HG03575 (cell line): Measurements from ENCODE around the gene PRKACA.

ENCODE experiments used
- ATAC-seq: cut with Tn5 transposase; IDR thresholded peaks from one replicate; pipeline ENCODE4 v1.9.1; 2021; ENCODE audit not compliant: unreplicated experiment, insufficient number of reproducible peaks, low FRiP score; ENCODE audit errors: extremely low read depth

PRKACA gene

DNA sequence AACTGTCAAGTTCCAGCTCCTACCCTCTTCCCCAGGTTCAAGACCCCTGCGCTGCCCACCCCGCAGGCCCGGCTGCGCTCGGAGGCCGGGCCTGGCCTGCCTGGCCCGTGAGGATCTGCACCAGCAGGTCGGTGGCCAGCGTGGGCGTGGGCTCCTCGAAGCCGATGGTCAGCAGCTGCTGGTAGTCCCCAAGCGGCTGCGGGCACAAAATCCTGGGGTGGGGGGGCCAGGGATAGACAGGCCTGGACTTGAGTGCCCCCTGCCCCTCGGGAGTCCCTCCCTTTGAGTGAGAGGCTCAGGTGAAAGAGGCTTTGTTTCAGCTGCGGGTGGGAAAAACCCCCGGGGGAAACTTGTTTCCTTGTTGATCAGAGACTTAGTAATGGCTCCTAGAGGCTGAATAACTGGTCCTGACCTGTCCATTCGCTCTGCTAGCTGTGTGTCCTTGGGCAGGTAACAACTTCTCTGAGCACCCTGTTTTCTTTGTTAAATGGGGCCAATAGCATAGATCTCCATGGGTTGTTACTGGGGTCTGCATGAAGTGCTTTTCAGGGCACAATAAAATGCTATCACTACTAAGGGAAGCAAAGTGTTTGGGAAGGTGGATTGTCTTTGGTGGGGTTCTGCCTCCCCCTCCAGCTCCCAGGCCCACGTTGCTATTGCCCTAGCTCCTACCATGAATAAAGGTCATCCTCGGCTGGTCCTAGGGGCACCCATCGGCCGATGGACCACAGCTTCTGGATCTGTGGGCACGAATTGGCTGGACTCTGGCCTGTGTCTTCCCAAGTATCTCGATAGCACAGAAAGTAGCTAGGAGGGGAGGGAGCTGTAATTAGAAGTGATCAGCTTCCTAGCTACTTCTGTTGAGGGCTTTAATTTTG is 35.5 kb downstream of the PRKACA start:
- ATAC-seq: no peak

DNA sequence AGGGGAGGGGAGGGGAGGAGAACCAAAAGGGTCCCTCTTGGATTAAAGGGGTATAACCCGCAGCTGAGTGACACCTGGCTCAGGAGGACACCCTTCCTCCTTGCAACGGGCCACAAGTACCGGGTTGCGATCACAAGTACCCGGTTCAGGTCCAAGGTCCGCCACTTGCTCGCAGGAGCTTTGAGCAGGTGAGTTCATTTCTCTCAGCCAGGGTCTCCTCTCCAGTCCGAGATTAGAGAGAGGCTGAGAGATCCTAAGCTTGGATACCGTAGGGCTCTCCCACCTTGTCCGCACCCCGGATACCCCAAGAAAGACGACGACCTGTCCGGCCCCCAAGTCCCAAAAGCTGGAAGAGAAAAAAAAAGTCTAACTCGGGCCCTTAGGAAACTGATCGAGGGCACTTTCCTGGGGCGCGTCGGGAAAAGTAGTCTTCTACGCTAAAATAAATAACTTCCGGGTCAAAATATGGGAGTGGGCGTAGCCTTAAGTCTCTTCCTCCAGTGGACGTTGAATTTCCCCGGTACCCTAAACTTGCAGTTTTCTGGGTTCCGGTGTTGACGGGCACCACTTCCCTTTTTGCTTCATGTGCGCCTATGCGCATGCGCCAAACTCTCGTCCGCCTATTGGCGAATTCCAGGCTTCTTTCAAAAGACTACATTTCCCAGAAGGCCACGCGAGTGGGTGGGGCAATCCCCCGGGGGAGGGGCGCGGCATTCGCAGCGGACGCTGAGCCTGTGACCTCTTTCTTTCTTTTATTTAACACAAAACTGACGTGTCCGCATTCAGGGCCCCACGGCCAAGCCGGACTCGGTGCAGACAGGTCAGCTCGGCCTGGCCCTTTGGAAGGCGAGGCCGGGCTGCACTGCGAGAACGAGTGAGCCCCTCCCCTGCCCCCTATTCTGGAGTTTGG is 36.4 kb downstream of the PRKACA start:
- ATAC-seq: peak; percentile 63

DNA sequence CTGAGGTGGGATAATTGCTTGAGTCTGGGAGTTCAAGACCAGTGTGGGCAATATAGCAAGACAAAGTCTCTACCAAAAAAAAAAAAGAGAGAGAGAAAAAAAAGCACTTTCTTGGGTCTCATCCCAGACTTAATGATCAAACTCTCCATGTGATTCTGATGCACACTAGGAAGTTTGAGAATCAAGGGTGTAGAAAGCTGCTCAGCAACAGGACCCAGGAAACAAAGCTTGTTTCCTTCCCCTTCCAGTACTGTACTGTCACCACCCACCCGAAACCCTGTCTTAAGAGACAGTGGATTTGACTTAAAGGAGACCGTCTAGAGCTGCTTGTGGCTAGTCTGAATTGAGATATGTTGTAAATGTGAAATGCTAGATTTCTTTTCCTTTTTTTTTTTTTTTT is 39.2 kb downstream of the PRKACA start:
- ATAC-seq: no peak

DNA sequence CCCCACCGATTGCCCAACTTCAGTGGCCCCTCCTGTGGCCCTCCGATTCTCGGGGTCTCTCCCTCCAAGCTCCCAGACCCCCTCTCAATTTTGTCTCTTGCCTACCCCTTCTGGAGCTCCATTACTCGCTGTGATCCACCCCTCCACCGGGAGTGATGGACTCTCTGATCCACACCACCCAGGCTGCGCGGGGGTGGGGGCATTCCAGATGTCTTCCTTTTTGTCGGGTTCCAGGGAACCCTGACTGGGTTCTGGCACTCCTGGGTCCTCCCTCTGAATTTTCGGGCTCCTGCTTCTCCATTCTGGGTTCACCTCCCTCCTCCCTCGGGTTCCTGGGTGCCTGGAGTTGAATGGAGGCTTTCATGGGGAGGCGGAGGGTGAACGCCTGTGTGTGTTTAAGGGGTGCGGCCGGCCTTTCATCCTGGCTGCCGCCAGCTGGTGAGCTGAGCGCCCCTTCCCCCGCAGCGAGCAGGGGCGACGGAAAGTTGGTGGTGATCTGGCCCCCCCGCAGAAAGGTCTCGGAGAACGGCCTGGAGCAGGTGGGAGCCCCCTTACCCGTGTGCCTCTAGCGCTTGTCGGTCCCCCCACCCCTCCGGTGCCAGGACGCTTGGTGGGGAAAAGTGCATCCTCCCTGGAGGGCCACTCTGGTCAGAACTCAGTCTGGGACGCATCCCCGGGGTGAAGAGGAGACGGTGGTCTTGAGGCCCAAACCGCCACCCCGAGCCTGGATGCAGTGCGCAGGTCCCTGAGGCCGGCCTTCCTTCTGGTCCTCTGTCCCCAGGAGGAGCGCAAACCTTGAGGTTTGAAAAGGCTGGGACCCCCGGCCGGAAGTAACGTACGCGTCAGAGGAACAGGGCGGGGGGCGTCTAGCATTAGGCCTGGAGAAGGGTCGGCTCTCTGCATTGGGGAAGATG is 43.4 kb downstream of the PRKACA start:
- ATAC-seq: no peak

DNA sequence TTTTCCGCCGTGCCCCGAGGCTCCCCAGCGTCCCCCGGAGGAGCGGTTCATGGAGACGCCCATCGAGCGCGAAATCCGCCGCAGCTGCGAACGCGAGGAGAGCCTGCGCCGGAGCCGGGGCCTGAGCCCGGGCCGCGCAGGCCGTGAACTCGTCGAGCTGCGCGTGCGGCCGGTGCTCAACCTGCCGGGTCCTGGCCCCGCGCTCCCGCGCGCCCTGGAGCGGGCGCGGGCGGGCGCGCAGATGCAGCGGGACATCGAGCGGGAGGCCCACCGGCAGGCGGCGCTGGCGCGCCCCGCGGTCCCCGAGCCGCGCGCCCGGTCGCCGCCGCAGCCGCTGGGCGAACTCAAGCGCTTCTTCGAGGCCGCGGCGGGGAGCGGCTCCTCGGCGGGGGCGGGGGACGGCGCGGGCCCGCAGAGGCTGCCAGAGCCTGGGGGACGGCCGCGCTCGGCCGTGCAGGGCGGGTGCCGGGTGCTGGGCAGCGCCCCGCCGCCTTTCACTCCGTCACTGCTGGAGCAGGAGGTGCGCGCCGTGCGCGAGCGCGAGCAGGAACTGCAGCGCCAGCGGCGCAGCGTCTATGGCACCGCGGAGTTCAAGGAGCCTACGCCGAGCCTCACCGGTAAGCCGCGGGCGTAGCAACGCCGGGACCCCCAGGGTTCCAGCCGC is 44.2 kb downstream of the PRKACA start:
- no peak for ATAC-seq

DNA sequence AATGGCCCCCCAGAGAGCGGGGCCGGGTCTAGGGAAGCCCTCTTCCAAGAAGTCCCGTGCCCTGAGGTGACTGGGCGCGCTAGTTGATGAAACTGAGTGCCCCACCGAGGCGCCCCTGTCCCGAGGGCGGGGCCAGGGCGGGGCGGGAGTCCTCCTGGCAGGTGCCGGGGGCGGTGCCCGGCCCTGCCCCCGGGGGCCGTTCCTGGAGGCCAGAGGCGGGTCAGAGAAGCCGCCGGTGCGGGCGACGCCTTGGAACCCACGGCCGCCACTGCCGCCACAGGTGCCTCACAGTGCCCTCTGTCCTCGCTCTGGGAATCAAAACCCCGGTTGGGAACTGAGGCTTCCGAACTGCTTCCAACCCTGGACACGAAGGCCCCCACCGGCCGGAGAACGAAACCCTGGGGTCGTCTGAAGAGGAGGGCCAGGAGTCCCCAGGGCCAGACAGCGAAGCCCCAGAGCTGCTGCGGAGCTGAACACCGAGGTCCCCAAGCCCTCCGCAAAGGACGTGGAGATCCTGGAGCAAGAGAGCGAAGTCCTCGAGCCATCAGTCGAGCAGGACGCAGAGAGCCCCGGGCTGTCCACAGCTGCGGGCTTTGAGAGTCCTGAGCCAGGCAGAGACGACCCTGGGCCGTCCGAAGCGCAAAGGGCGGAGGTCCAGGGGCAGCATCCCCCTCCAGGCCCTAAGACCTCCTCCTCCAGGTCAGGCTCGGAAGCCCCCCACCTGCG is 44.9 kb downstream of the PRKACA start, which contains the start of gene MISP3:
MISP3 (plus strand) TSS at position 252 of the 726 bp plus-strand sequence. CDS start 524 bp downstream, outside the sequence.
- no peak for ATAC-seq

DNA sequence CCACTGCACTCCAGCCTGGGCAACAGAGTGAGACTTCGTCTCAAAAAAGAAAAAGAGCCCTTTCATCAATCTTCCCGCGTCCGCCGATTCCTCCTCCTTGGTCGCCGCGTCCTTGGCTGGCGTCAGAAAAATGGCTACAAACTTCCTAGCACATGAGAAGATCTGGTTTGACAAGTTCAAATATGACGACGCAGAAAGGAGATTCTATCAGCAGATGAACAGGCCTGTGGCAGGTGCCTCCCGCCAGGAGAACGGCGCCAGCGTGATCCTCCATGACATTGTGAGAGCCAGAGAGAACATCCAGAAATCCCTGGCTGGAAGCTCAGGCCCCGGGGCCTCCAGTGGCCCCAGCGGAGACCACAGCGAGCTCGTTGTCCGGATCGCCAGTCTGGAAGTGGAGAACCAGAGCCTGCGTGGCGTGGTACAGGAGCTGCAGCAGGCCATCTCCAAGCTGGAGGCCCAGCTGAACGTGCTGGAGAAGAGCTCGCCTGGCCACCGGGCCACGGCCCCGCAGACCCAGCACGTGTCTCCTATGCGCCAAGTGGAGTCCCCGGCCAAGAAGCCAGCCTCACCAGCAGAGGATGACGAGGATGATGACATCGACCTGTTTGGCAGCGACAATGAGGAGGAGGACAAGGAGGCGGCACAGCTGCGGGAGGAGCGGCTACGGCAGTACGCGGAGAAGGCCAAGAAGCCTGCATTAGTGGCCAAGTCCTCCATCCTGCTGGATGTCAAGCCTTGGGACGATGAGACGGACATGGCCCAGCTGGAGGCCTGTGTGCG is 47.1 kb downstream of the PRKACA start:
- no peak for ATAC-seq

DNA sequence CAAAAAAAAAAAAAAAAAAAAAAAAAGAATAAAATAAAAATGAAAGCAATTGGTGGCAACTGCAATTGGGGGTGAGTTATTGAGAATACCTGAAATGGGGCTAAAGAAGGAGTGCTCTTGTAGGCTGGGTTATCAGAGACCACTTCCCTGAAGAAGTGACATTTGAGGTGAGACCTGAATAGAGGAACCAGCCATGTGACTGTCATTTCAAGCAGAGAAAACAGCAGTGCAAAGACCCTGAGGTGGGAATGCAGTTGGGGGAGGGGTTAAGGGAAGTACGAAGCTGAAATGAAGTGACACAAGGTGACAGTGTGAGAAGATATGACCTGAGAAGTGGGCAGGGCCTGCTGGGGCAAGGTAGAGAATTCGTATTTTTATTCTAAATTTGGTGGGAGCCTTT is 51.4 kb downstream of the PRKACA start:
- no peak for ATAC-seq

DNA sequence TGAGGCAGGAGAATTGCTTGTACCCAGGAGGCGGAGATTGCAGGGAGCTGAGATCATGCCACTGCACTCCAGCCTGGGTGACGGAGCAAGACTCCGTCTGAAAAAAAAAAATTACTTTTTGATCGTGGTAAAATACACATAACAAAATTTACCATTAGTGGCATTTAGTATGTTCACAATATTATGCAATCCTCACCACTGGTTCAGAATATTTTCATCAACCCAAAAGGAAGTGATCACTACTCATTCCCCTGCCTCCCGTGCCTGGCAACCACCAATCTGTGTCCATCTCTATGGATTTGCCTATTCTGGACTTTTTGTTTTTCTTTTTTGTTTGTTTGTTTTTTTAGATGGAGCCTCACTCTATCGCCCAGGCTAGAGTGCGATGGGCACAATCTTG is 54.5 kb downstream of the PRKACA start:
- ATAC-seq: no peak

DNA sequence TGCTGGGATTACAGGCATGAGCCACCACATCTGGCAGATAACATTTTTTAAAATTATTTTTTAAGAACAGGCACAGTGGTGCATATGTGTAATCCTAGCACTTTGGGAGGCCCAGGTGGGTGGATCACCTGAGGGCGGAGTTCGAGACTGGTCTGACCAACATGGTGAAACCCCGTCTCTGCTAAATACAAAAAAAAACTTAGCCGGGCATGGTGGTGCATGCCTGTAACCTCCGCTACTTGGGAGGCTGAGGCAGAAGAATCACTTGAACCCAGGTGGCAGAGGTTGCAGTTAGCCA is 55.1 kb downstream of the PRKACA start:
- no peak for ATAC-seq

DNA sequence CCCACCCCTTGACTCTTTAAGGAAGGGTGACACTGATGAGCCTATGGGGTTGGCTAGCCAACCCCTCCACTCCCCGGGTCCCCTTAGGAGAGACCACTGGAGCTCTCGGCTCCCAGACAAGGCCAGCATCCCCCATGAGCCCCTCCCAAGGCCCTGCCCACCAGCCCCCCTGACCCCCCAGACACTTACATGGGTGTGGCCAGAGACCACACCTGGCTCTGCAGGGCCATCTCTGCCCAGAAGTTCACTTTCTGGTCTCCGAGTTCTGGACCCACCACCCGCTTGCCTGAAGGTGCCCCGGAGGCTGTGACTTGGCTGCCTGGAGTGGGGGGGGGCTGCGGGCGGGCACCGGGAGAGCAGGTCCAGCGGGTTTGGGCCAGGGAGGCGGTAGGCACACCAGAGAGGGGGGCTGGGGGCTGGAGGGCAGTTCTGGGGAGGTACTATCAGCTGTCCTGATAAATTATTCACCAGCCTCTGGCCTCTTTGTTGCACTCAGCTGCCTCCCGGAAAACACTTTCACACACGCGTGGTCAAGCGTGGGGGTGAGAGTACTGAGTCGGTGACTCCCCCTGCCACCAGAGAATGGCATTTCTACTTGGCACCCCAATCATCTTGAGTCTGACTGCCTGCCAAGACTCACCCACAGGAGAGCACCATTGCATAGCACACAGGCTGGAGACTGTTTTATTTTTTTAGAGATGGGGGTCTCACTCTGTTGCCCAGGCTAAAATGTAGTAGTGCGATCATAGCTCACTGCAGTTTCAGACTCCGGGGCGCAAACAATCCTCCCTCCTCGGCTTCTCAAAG is 55.6 kb downstream of the PRKACA start, which contains the start of gene PALM3:
PALM3 (minus strand) TSS at position 326 of the 807 bp plus-strand sequence; CDS start at position 230, 96 bp downstream.
- no peak for ATAC-seq

DNA sequence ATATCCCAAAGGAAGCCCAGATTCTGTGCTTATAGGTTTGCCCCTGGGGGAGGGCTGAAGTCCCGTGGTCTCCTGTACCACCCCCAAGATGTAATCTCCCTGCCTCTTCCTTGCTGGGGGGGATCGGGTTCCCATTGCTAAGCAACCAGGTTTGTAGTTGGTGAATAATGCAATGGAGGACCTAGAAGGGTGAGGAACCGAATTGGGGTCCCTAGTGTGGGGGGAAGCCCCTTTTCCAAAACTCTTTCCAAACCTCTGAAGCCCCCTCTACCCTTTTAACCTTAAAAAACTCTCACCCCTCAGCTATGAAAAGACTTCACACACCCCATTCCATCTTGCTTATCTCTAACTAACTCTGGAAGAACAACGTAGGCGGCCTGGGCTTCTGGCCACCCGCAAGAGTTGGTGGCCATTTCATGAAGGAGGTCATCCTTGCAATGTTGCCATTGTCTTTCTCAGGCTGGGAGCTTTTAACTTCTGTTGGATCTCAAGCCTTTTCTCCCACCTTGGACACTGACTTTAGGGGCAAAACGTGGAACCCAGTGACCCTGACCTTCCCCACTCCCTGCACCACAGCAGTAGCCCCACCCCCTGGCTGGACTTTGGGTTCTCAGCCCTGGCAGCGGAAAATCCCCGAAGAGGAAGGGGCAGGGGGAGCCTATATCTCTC is 56.3 kb downstream of the PRKACA start:
- no peak for ATAC-seq

DNA sequence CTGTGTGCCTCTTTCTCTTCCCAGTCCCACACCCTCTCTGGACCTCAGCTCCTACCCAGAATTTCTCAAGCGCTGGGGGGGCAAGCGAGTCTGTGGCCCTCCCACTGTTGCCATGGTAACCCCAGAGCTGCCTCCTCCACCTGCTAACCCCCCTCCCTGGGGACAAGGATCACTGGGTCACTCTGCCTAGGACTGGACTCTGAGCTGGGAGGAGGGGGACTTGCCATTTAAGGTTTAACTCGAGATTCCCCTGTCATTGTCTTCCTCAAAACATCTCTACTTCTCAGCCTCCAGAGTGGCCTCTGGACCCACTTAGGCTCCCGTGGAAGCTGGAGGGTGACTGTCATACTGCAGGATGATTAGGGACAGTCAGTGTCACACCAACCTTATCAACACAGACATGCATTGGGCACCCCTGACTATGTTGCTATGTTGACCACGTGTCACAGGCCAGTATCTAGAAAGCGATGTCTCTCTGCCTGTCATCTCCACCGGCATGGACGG is 57.9 kb downstream of the PRKACA start:
- ATAC-seq: no peak

DNA sequence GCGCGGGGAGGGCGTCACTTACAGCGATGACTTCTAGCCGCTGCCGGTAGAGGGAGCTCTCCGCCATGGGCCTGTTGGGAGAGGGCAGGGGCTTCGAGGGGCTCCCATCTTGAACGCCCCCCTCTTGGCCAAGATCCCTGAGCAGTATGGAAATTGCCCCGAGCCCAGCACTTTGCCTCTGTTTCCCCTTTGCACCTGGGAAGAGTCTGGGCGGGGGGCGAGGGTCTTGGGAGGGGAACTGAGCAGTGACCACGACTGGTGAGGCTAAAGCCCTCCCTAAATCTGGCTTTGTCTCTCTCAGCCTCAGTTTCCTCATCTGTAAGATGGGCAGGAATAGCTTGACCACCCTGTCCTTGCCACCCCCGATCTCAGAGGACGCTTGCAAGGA is 58.5 kb downstream of the PRKACA start:
- no peak for ATAC-seq

DNA sequence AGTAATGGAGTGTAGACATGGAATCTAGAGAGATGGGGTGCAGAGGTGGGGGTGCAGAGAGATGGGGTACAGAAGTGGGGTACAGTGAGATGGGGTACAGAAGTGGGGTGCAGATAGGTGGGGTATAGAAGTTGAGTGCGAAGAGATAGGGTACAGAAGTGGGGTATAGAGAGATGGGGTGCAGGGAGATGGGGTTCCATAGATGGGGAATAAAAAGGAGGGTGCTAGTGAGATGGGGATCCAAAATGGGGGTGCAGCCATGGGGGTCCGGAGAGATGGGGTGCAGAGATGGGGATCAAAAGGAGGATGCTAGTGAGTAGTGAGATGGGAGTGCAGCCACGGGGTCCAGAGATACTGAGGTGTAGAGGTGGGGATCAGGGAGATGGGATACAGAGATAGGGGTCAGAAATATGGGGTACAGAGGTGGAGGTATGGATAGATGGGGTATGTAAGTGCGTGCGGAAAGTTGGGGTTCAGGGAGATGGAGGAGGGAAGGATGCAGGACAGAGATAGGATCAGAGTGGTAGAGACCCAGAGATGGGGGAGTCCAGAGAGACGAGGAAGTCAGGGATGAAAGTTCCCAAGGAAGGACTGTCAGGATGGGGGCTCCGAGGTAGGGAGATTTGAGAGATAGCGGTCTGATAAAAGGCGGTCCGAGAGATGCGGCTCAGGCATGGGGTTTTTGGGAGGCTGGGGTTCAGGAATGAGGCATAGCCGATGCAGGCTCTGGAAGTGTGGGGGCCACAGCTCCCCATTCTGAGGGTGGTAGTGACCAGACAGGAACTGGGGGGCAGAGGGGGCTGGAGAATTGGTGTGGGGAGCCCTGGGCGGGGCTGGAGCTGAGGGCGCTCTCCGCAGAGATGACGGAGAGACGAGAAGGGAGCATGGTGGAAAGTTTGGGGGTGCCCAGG is 59.1 kb downstream of the PRKACA start:
- no peak for ATAC-seq
